PFSK-1 (cell line): ENCODE data around the gene ABCB1.

Source experiments
- FOXP2 ChIP-seq: optimal IDR thresholded peaks from 2 replicates; pipeline ENCODE3; 2011; ENCODE audit warnings: borderline replicate concordance, control low read depth, inconsistent platforms; ENCODE audit not compliant: insufficient read depth; ENCODE audit errors: extremely low read length, extremely low read depth
- POLR2AphosphoS5 ChIP-seq: IDR thresholded peaks from 2 replicates; pipeline ENCODE4 v1.6.1; 2012; ENCODE audit warnings: low read depth, mild to moderate bottlenecking, control low read depth, low read length, moderate library complexity
- REST ChIP-seq, 2 experiments: IDR thresholded peaks; 2 replicates each; pipeline versions ENCODE4 v1.6.1 to v1.8.0; 2011 to 2012; ENCODE audit warnings: low read depth in 2 of 2, low read length in 2 of 2, control low read depth in 1 of 2, inconsistent platforms in 1 of 2, mild to moderate bottlenecking in 1 of 2, moderate library complexity in 1 of 2; ENCODE audit not compliant: insufficient read depth in 1 of 2
- SIN3A ChIP-seq: IDR thresholded peaks from 2 replicates; pipeline ENCODE4 v1.6.1; 2012; ENCODE audit warnings: mild to moderate bottlenecking, low read length, moderate library complexity, borderline replicate concordance; ENCODE audit not compliant: insufficient read depth
- TAF1 ChIP-seq: IDR thresholded peaks from 2 replicates; pipeline ENCODE4 v1.6.1; 2012; ENCODE audit warnings: low read length, control low read depth, borderline replicate concordance; ENCODE audit not compliant: insufficient read depth

The ABCB1 gene

DNA sequence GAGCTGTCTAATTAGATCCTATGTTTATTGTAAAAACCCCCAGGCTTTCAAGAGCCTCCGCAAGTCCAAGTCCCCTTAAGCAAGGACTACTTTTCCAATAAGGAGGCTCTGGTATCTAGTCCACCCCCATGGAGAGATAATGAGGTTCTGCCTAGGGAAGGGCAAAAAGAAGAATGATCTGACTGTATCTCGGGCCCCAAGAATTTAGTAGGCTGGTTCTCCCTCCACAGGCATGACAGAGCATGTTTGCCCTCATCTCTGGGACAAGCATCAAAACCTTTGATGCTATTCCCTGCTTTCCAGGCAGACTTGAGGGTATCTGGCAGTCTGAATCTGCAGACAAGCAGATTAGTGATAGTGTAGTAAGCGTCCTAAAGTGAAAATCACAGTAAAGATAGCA, 19.0 kb downstream of the ABCB1 start:
- TF ChIP-seq POLR2AphosphoS5 = no peak
- no peak for TF ChIP-seq REST (IDR thresholded peaks at IDR 0.05; ENCODE audit: insufficient read depth in 1 of 2, low read depth in 2 of 2, low read length in 2 of 2)
- no peak for TF ChIP-seq FOXP2
- no peak for TF ChIP-seq SIN3A
- no peak for TF ChIP-seq TAF1

- TF ChIP-seq REST (IDR thresholded peaks at IDR 0.05; ENCODE audit: insufficient read depth in 1 of 2, low read depth in 2 of 2, low read length in 2 of 2) (no peak), FOXP2 (no peak), POLR2AphosphoS5 (no peak), SIN3A (no peak), TAF1 (no peak)
These were observed 20.0 kb downstream of the ABCB1 start for GRCh38 chr7:87580636-87581035.

DNA sequence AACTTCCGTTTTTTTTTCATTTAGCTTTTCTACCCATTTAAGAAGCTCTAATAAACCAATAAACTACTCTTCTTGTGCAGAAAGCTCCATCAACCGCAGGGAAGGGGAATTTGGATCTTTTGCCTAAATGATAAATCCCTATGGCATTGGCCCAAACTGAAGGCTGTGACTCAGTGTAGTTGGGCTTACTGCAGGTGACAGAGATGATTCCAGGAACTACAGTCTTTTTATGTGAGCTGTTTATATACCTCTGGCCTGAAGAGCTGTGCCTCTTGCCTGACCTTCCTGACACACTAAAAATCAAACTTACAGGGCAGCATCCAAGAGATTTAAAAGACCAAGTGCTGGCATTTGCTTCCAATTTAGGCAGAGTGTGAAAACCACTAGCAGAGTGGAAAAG, 25.2 kb downstream of the ABCB1 start:
- TF ChIP-seq SIN3A (no peak), POLR2AphosphoS5 (no peak), REST (IDR thresholded peaks at IDR 0.05; ENCODE audit: insufficient read depth in 1 of 2, low read depth in 2 of 2, low read length in 2 of 2) (no peak), TAF1 (no peak), FOXP2 (no peak)

DNA sequence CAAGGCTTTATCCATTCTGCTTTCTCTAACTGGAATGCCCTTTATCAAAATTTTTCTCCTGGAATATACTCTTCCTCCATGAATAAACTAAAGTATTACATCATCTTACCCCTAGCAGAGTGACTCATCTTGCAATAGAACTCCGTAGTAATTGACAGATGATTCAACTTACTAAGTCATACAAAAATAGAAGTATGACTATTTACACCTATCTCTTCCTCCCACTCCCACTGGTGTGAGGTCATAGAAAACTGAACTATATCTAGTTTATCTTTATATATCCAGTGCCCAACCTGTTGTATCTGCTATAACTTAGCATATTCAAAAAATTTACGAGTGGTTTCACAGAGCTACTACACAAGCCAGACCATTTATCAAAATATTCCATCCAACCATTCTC, 26.1 kb downstream of the ABCB1 start:
- TF ChIP-seq POLR2AphosphoS5 = no peak
- TF ChIP-seq SIN3A = no peak

- TF ChIP-seq POLR2AphosphoS5 = no peak
- TF ChIP-seq FOXP2 = no peak
- no peak for TF ChIP-seq TAF1
- no peak for TF ChIP-seq REST (IDR thresholded peaks at IDR 0.05; ENCODE audit: insufficient read depth in 1 of 2, low read depth in 2 of 2, low read length in 2 of 2)
These were observed 30.5 kb downstream of the ABCB1 start for GRCh38 chr7:87570178-87570577.

GRCh38 chr7:87567052-87567451, 33.6 kb downstream of the ABCB1 start:
- TF ChIP-seq SIN3A (no peak), POLR2AphosphoS5 (no peak), REST (IDR thresholded peaks at IDR 0.05; ENCODE audit: insufficient read depth in 1 of 2, low read depth in 2 of 2, low read length in 2 of 2) (no peak), TAF1 (no peak), FOXP2 (no peak)
